ENCODE data around the gene EPHB2. TPM values are rescaled to one million over a fixed set of nuclear protein-coding genes. Genes with fewer than 3 reads are reported as not detected.

Gene EPHB2
- total and polyA plus RNA-seq, 2 of the 4 experiments (the other 2 are of a cell fraction) = 52.3 to 58.8 TPM

- no peak for TF ChIP-seq USF2 (IDR thresholded peaks at IDR 0.05; ENCODE audit: low read depth, low read length)
- TF ChIP-seq NFE2L2 (IDR thresholded peaks at IDR 0.05; ENCODE audit: low read depth, low read length) = no peak
Measured at GRCh38 chr1:22773981-22774832, 63.6 kb downstream of the EPHB2 start (continued).

- CTCF ChIA-PET = interaction anchor here (0.5 to 1.0 kb wide), 3 partner anchors 70 to 99 kb away, joined by 3 to 6 read pairs (median 3); no protein-coding TSS in a partner anchor
- Histone ChIP-seq H3K18ac (ENCODE audit: low read depth, low read length) (no peak overlapping the region), H2BK5ac (ENCODE audit: low read depth, low read length, poor library complexity, severe bottlenecking) (no peak overlapping the region), H3K23ac (ENCODE audit: low read depth, low read length) (peak overlapping the region; percentile 38; the same call in 1 of the 2 replicates), H2BK120ac (ENCODE audit: low read depth, low read length) (no peak overlapping the region), H2BK20ac (ENCODE audit: low read depth, low read length) (no peak overlapping the region), H2AFZ (replicated peaks; ENCODE audit: low read length, poor library complexity) (no peak overlapping the region), H3K4me3 (ENCODE audit: insufficient read depth, low read depth, low read length) (no peak overlapping the region), H4K5ac (ENCODE audit: low read depth, low read length) (no peak overlapping the region), H3K14ac (replicated peaks; ENCODE audit: low read depth, low read length) (0 out of 2 replicates have a peak overlapping the region, but pooled peaks have one; percentile 4), H2AK5ac (ENCODE audit: low read depth, low read length) (0 out of 2 replicates have a peak overlapping the region, but pooled peaks have one; percentile 27), H3K9me3 (ENCODE audit: control insufficient read depth, insufficient read depth, low read length) (no peaks in the 10 kb centered on the region), H2BK15ac (ENCODE audit: low read depth, low read length) (no peak overlapping the region), H3K9me1 (ENCODE audit: insufficient read depth, low read length) (peaks cover 19% of the 10 kb centered on the region; the same call in 1 of the 2 replicates), H3K4me1 (ENCODE audit: control insufficient read depth, insufficient read depth, low read length) (peaks cover 16% of the 10 kb centered on the region), H3K79me1 (ENCODE audit: low read depth in 1 of 2, low read length in 2 of 2) (peaks cover 38 to 94% of the 10 kb centered on the region in 2 experiments), H4K91ac (ENCODE audit: insufficient read depth, low read depth, low read length) (no peak overlapping the region), H3K27me3 (ENCODE audit: control insufficient read depth, insufficient read depth, low read length) (no peaks in the 10 kb centered on the region), H3K9ac (ENCODE audit: low read depth, low read length) (no peak overlapping the region), H3K56ac (ENCODE audit: extremely low read depth, insufficient read depth, low read length) (no peak overlapping the region), H2AK9ac (replicated peaks; ENCODE audit: low read depth, low read length, poor library complexity) (no peak overlapping the region), H3K4ac (ENCODE audit: low read depth, low read length) (no peak overlapping the region), H4K8ac (ENCODE audit: low read depth in 2 of 2, low read length in 2 of 2) (no peak overlapping the region), H3K4me2 (ENCODE audit: low read depth, low read length) (no peak overlapping the region), H4K20me1 (ENCODE audit: insufficient read depth, low read length) (peaks cover 83% of the 10 kb centered on the region), H3K27ac (ENCODE audit: insufficient read depth, low read length) (no peak overlapping the region), H3K36me3 (ENCODE audit: control insufficient read depth, insufficient read depth, low read length) (no peaks in the 10 kb centered on the region)
- POLR2A ChIA-PET (ENCODE audit: unreplicated experiment) = no interaction called here
- in situ Hi-C loops (cut with MboI; ENCODE audit: low sequenced_read_pairs) (no loop called here), intact Hi-C loops (cut with micrococcal nuclease) (no loop called here), dilution Hi-C loops (cut with HindIII; ENCODE audit: low sequenced_read_pairs, unreplicated experiment) (no loop called here)
- BruUV-seq (replicated peaks) = no TSS peak
- DNase-seq (no peak), ATAC-seq (ENCODE audit: low read depth) (no peak)
- TF ChIP-seq CTCF (conservative IDR thresholded peaks at IDR 0.05; ENCODE audit: low read depth, low read length) (no peak), NFE2L2 (IDR thresholded peaks at IDR 0.05; ENCODE audit: low read depth, low read length) (no peak), MXI1 (IDR thresholded peaks at IDR 0.05; ENCODE audit: borderline replicate concordance, low read depth, low read length) (no peak), RFX5 (IDR thresholded peaks at IDR 0.05; ENCODE audit: low read depth, low read length) (no peak), MAFK (IDR thresholded peaks at IDR 0.05; ENCODE audit: low read depth, low read length) (no peak)
Measured at GRCh38 chr1:22774833-22775182, 64.2 kb downstream of the EPHB2 start.

Measured in IMR-90 (cell line).